ENCODE results near the gene SMIM26. TPM values are rescaled to one million over a fixed set of nuclear protein-coding genes. Genes with fewer than 3 reads are reported as not detected.

The SMIM26 gene
- total and polyA plus RNA-seq, 2 of the 8 experiments (the other 6 are each of a cell fraction or from before 2014, with no cell fraction given) = 69.8 to 95.0 TPM

DNA sequence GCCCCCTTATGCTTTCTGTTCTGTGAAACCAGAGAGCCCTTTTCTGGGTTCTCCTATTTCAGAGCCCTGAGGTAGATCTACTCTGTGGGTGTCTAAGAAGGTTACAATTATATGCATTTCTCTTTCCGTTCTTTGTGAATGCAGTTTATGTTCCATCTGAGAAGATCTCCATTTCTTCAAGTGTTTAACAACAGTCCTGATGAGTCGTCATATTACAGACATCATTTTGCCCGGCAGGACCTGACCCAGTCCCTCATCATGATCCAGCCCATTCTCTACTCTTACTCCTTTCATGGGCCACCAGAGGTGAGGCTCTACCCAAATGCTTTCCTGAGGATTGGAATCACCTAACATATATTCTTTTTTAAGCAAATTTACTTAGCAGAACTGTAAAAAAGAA lies 18.8 kb upstream of the SMIM26 start (continued):
- TF ChIP-seq NANOG (IDR thresholded peaks at IDR 0.05; ENCODE audit: insufficient read depth, low read depth, low read length, poor library complexity, severe bottlenecking) = no peak
- TF ChIP-seq SIN3A (conservative IDR thresholded peaks at IDR 0.05 in 1 of 2, IDR thresholded peaks at IDR 0.05 in 1 of 2; ENCODE audit: low read depth in 1 of 2, low read length in 2 of 2) = no peak
- no peak for TF ChIP-seq MAX (IDR thresholded peaks at IDR 0.05)
- TF ChIP-seq CHD7 (IDR thresholded peaks at IDR 0.05; ENCODE audit: insufficient replicate concordance, low read length) = no peak
- TF ChIP-seq CTCF (IDR thresholded peaks at IDR 0.05; ENCODE audit: control extremely low read depth in 1 of 3, insufficient read depth in 1 of 3, low read depth in 1 of 3, low read length in 3 of 3) = no peak
- TF ChIP-seq, protein P1, sequence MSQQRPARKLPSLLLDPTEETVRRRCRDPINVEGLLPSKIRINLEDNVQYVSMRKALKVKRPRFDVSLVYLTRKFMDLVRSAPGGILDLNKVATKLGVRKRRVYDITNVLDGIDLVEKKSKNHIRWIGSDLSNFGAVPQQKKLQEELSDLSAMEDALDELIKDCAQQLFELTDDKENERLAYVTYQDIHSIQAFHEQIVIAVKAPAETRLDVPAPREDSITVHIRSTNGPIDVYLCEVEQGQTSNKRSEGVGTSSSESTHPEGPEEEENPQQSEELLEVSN (IDR thresholded peaks at IDR 0.05) = no peak
- no peak for TF ChIP-seq TEAD4 (IDR thresholded peaks at IDR 0.05; ENCODE audit: low read depth, low read length)
- no peak for TF ChIP-seq CREB1 (IDR thresholded peaks at IDR 0.05)

Data from H1 (cell line).